K562 (cell line): Measurements from ENCODE around the gene TOMT. TPM values are rescaled to one million over a fixed set of nuclear protein-coding genes. Genes with fewer than 3 reads are reported as not detected.
A peak's percentile ranks its signal among the peaks of the same experiment; 100 is the strongest.

Experiments used
- ATAC-seq: fragments of 200-7000 bp; cut with Tn5 transposase; 3 replicates; pipeline ENCODE4 v1.9.1; 2020; ENCODE audit warnings: moderate library complexity
- BruUV-seq: library from RNA; stranded (reverse); fragments of 400-500 nt; replicated peaks from 2 replicates; lab custom pipeline; 2021; lab: Mats Ljungman, UMichigan
- CTCF ChIA-PET: fragments of 300-600 bp; formaldehyde crosslinking; extraction: SDS; loops from one replicate; lab custom pipeline; 2021; ENCODE audit warnings: low intra/inter-chr PET ratio; lab: Yijun Ruan, JAX
- POLR2A ChIA-PET: fragments of 300-600, 350-650 bp; sonication (Branson Sonifier 250); formaldehyde crosslinking; extraction: SDS; loops from one replicate; lab custom pipeline; 2021; ENCODE audit warnings: antibody characterized with exemption, inconsistent platforms; lab: Yijun Ruan, JAX
- DNase-seq, 4 experiments: peaks; one replicate each; pipeline versions ENCODE4 v3.0.0 to v3.0.0-alpha.2; 2011 to 2018; ENCODE audit warnings: low spot score in 3 of 4, mixed read lengths in 3 of 4; ENCODE audit errors: extremely low read depth in 1 of 4
- FAIRE-seq: peaks from 2 replicates; lab custom pipeline; 2011; peaks lifted over from hg19 to GRCh38; lab: Jason Lieb, UNC
- H2AFZ ChIP-seq: 2 replicates; pipeline ENCODE4 v1.6.0; 2011; ENCODE audit warnings: low read depth, low read length, control low read depth, inconsistent platforms
- H3K27ac ChIP-seq: fragments of 200-600 bp; 3 replicates; pipeline ENCODE4 v1.8.0; 2011; ENCODE audit warnings: low read depth, mild to moderate bottlenecking, control low read depth, inconsistent platforms, low read length, moderate library complexity, mixed read lengths; ENCODE audit errors: extremely low read depth
- H3K27me3 ChIP-seq, 2 experiments: fragments of 300-600 bp in 1 of 2; 2 replicates in 1 of 2; 3 replicates in 1 of 2; pipeline versions ENCODE4 v1.6.0 to v1.8.0; 2011; ENCODE audit warnings: inconsistent platforms in 2 of 2, low read length in 2 of 2, mild to moderate bottlenecking in 1 of 2, mixed read lengths in 1 of 2, moderate library complexity in 1 of 2; ENCODE audit not compliant: control insufficient read depth in 2 of 2, insufficient read depth in 2 of 2
- H3K36me3 ChIP-seq: fragments of 300-600 bp; 3 replicates; pipeline ENCODE4 v1.8.0; 2011; ENCODE audit warnings: mild to moderate bottlenecking, low read length, inconsistent platforms; ENCODE audit not compliant: control insufficient read depth, insufficient read depth
- H3K4me1 ChIP-seq, 2 experiments: fragments of 200-600 bp in 1 of 2; replicated peaks in 1 of 2; 2 replicates in 1 of 2; 3 replicates in 1 of 2; pipeline versions ENCODE4 v1.5.1 to v1.8.0; 2011; ENCODE audit warnings: inconsistent platforms in 2 of 2, low read length in 2 of 2, mild to moderate bottlenecking in 1 of 2, mixed read lengths in 1 of 2, moderate library complexity in 1 of 2; ENCODE audit not compliant: control insufficient read depth in 2 of 2, insufficient read depth in 2 of 2
- H3K4me2 ChIP-seq: 2 replicates; pipeline ENCODE4 v1.6.1; 2011; ENCODE audit warnings: low read length, control low read depth, inconsistent platforms, mixed read lengths; ENCODE audit not compliant: insufficient read depth
- H3K4me3 ChIP-seq: fragments of 200-600 bp; sonication (generic), shearing (Covaris generic); 2 replicates; pipeline ENCODE4 v1.5.1; 2016; ENCODE audit warnings: control low read depth, inconsistent platforms
- H3K79me2 ChIP-seq: fragments of 200-600 bp; 3 replicates; pipeline ENCODE4 v1.8.0; 2011; ENCODE audit warnings: low read length, inconsistent platforms; ENCODE audit not compliant: control insufficient read depth, insufficient read depth
- H3K9ac ChIP-seq, 2 experiments: 2 replicates each; pipeline versions ENCODE4 v1.6.0 to v1.6.1; 2011; ENCODE audit warnings: low read depth in 2 of 2, low read length in 2 of 2, control low read depth in 1 of 2, inconsistent platforms in 1 of 2, mild to moderate bottlenecking in 1 of 2, mixed read lengths in 1 of 2; ENCODE audit not compliant: insufficient read depth in 1 of 2
- H3K9me1 ChIP-seq: one replicate; pipeline ENCODE4 v1.6.0; 2011; ENCODE audit warnings: inconsistent platforms, mild to moderate bottlenecking, low read length, moderate library complexity; ENCODE audit not compliant: control insufficient read depth, insufficient read depth
- H3K9me3 ChIP-seq: replicated peaks from 2 replicates; pipeline ENCODE4 v1.5.1; 2011; ENCODE audit warnings: low read depth, low read length, inconsistent platforms; ENCODE audit not compliant: control insufficient read depth, insufficient read depth
- H4K20me1 ChIP-seq: replicated peaks from 2 replicates; pipeline ENCODE4 v1.6.1; 2011; ENCODE audit warnings: low read length, inconsistent platforms, mixed read lengths; ENCODE audit not compliant: control insufficient read depth, insufficient read depth
- JUNB ChIP-seq: fragments of 450-650 bp; formaldehyde crosslinking; conservative IDR thresholded peaks from 2 replicates; pipeline ENCODE4 v1.4.0; 2020; ENCODE audit warnings: mild to moderate bottlenecking
- MECOM ChIP-seq: fragments of 250-450 bp; sonication (Bioruptor Pico); IDR thresholded peaks from 2 replicates; pipeline ENCODE4 v1.8.0; 2022; ENCODE audit warnings: inconsistent platforms
- NR2C2 ChIP-seq, 2 experiments: fragments of 200-800 bp in 1 of 2; sonication (Bioruptor generic) in 1 of 2; sonication (generic) in 1 of 2; formaldehyde crosslinking in 1 of 2; IDR thresholded peaks; 2 replicates each; pipeline versions ENCODE4 v1.6.1 to v1.8.0; 2016 to 2022; ENCODE audit warnings: mild to moderate bottlenecking in 1 of 2, missing compliant biosample characterization in 1 of 2, missing genetic modification characterization in 1 of 2, missing genetic modification reagents in 1 of 2
- ZNF263 ChIP-seq: sonication (generic); formaldehyde crosslinking; IDR thresholded peaks from 2 replicates; pipeline ENCODE4 v1.8.0; 2022; ENCODE audit warnings: mild to moderate bottlenecking, missing genetic modification reagents, borderline replicate concordance
- WGBS: fragments of 100-300 bp; shearing (Covaris generic); methylation state at CpG from one replicate; pipeline ENCODE4 v1.1.6; 2016; ENCODE audit warnings: low coverage, mixed read lengths; ENCODE audit not compliant: insufficient coverage; ENCODE audit errors: missing lambda C conversion rate; 5-methylcytosine and 5-hydroxymethylcytosine counted together
- in situ Hi-C: fragments of 300-500 bp; cut with MboI; formaldehyde crosslinking; loops from 4 replicates; pipeline ENCODE4 v1.15.0; 2018; ENCODE audit warnings: inconsistent platforms, mixed read lengths
- intact Hi-C: fragments of 100-400 bp; cut with micrococcal nuclease; formaldehyde crosslinking; loops from 2 replicates; pipeline ENCODE4 v1.14.2; 2022
- polyA plus RNA-seq, 8 experiments: library from polyadenylated mRNA; depleted of rRNA in 4 of 8; stranded (reverse) in 5 of 8; unstranded in 3 of 8; fragments of >200 nt; fragmentation: Nextera tagmentation in 2 of 8; fragmentation: Illumina TruSeq in 1 of 8; extraction: Ambion mirVana in 2 of 8; extraction: Trizol in 1 of 8; gene quantifications; 2 replicates each; pipeline versions ENCODE4 v1.2.1 to v1.2.3, GENCODE V29; 2011 to 2014; ENCODE audit warnings: inconsistent platforms in 1 of 8, missing spikeins in 1 of 8
- total RNA-seq, 7 experiments: library from RNA; depleted of rRNA in 6 of 7; stranded (reverse); fragments of >200 nt in 6 of 7; fragmentation: Illumina TruSeq in 2 of 7; extraction: Trizol in 2 of 7; gene quantifications; 2 replicates each; pipeline versions ENCODE4 v1.2.1 to v1.2.3, GENCODE V29; 2011 to 2021; ENCODE audit warnings: low replicate concordance in 1 of 7
- TF ChIP-seq, protein P1 (sequence below), 2 experiments: fragments of 250-450 bp in 1 of 2; fragments of 450-650 bp in 1 of 2; sonication (Bioruptor Pico) in 1 of 2; IDR thresholded peaks; 2 replicates each; pipeline versions ENCODE4 v1.6.1 to v1.8.0; 2016 to 2021; ENCODE audit warnings: mild to moderate bottlenecking in 2 of 2, moderate library complexity in 2 of 2, missing compliant biosample characterization in 1 of 2, missing genetic modification characterization in 1 of 2
- TF ChIP-seq, protein P2 (sequence below): fragments of 450-650 bp; IDR thresholded peaks from one replicate; pipeline ENCODE4 v1.6.1; 2018; ENCODE audit warnings: mild to moderate bottlenecking, moderate library complexity; ENCODE audit not compliant: partially characterized antibody
- TF ChIP-seq, protein P3 (sequence below), 2 experiments: fragments of 450-650 bp in 1 of 2; sonication (generic) in 1 of 2; formaldehyde crosslinking in 1 of 2; IDR thresholded peaks in 1 of 2; conservative IDR thresholded peaks in 1 of 2; 2 replicates each; pipeline versions ENCODE4 v1.6.1 to v1.8.1; 2016 to 2023; ENCODE audit warnings: mild to moderate bottlenecking in 2 of 2, moderate library complexity in 2 of 2, inconsistent platforms in 1 of 2, missing genetic modification reagents in 1 of 2

Gene TOMT
- total and polyA plus RNA-seq, 9 of the 15 experiments (the other 6 are each of a cell fraction or from before 2014, with no cell fraction given) = not detected

DNA sequence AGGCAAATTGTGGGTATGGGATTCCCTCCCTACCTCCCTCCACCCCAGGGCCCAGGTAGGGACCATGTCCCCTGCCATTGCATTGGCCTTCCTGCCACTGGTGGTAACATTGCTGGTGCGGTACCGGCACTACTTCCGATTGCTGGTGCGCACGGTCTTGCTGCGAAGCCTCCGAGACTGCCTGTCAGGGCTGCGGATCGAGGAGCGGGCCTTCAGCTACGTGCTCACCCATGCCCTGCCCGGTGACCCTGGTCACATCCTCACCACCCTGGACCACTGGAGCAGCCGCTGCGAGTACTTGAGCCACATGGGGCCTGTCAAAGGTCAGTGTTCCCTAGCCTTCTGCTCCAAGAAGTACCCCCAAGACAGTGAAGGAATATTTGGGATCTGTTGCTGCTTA, at the start of gene TOMT (continued):
- TF ChIP-seq, protein P1, sequence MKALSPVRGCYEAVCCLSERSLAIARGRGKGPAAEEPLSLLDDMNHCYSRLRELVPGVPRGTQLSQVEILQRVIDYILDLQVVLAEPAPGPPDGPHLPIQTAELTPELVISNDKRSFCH (CRISPR knock-in tag; IDR thresholded peaks at IDR 0.05) = no peak
- TF ChIP-seq, protein P1 (tag; IDR thresholded peaks at IDR 0.05) = no peak
- no peak for TF ChIP-seq NR2C2 (CRISPR knock-in tag; IDR thresholded peaks at IDR 0.05)
- no peak for TF ChIP-seq NR2C2 (tag; IDR thresholded peaks at IDR 0.05)
- TF ChIP-seq, protein P2, sequence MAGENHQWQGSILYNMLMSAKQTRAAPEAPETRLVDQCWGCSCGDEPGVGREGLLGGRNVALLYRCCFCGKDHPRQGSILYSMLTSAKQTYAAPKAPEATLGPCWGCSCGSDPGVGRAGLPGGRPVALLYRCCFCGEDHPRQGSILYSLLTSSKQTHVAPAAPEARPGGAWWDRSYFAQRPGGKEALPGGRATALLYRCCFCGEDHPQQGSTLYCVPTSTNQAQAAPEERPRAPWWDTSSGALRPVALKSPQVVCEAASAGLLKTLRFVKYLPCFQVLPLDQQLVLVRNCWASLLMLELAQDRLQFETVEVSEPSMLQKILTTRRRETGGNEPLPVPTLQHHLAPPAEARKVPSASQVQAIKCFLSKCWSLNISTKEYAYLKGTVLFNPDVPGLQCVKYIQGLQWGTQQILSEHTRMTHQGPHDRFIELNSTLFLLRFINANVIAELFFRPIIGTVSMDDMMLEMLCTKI = no peak
- no peak for TF ChIP-seq MECOM (CRISPR knock-in tag)
- TF ChIP-seq JUNB (CRISPR knock-in tag) = no peak

DNA sequence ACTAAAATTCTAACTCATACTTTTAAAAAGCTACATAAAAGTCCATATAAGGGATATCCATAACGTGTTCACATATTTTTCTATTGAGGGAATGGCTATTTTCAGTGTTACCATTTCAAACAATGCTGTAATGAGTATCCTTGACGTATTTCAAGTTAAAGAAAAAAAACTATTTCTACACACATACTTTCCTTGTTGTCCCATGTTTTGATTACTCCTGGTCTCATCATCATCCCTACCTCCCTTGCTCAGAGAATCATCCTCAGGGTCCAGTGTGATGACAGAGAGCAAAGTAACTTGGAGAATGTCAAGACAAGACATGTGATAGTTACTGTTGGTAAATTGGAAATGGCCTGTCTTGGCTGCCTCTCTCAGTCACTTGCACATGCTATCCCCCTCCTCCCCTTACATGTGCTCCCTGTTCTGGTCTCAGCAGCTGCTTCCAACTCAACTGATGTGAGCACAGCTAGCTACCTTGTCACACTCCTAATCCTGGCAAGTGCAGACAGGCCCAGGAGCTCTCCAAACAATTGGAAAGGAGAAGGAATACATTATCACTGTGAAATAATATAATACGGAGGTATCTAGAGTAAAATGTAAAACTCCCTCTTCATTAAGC, 47.2 kb upstream of the TOMT start:
- WGBS = 68% methylated on average over 3 of the region's 3 CpGs
- Histone ChIP-seq H3K27me3 (no peaks in the 10 kb centered on the region), H4K20me1 (no peaks in the 10 kb centered on the region), H3K4me3 (no peak overlapping the region), H3K9ac (no peak overlapping the region), H2AFZ (no peak overlapping the region), H3K27ac (no peak overlapping the region), H3K4me1 (no peaks in the 10 kb centered on the region; a peak in 1 of 5 replicates), H3K9me3 (no peaks in the 10 kb centered on the region), H3K4me2 (no peak overlapping the region), H3K79me2 (peaks cover 32% of the 10 kb centered on the region), H3K36me3 (peaks cover 36% of the 10 kb centered on the region), H3K9me1 (no peaks in the 10 kb centered on the region)
- ChIA-PET CTCF (no interaction called here), POLR2A (interaction anchor here (1.2 to 1.5 kb wide), 3 partner anchors 10 to 16 kb away, joined by 3 to 4 read pairs (median 4); no protein-coding TSS in a partner anchor)
- in situ Hi-C loops (no loop called here), intact Hi-C loops (no loop called here)
- peak; percentile 72 for TF ChIP-seq ZNF263 (CRISPR knock-in tag)
- TF ChIP-seq, protein P3, sequence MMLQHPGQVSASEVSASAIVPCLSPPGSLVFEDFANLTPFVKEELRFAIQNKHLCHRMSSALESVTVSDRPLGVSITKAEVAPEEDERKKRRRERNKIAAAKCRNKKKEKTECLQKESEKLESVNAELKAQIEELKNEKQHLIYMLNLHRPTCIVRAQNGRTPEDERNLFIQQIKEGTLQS (IDR thresholded peaks at IDR 0.05) = no peak
- TF ChIP-seq, protein P3 (CRISPR knock-in tag; conservative IDR thresholded peaks at IDR 0.05) = no peak
- FAIRE-seq (no peak), ATAC-seq (peak; percentile 56), DNase-seq (no peak)
- no TSS peak for BruUV-seq
